ENCODE results near the gene SPCS2.
"Not testable (repeated sequence)": the region's sequence is repeated elsewhere in the genome, so short reads cannot be mapped to it uniquely, and the experiment has no call there.

The SPCS2 gene

GRCh38 chr11:74950374-74950969 is 1.4 kb downstream of the SPCS2 start:
- no peak for DNase-seq (ENCODE audit: low read depth in 2 of 2)

GRCh38 chr11:74951226-74951625 is 2.2 kb downstream of the SPCS2 start:
- DNase-seq (ENCODE audit: low read depth in 2 of 2): no peak

DNA sequence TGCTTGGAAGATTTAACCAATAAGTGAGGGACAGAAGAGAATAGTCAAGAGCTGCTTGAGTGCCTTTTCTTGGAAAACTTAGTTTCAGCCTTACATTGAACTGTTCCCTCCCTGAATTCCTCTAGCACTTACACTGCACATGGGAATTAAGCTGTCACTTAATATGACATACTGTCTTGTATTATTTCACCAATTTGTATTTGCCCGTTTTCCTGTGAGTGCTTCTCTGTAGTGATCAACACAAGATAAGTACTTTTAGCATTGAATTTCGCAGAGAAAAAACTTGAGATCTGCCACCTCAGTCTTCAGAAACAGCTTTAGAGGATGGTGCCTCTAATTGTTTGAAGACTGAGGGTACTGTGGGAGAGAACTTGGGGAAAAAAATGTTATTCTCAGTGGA is 3.7 kb downstream of the SPCS2 start:
- no peak for DNase-seq (ENCODE audit: low read depth in 2 of 2)

- no peak for DNase-seq (ENCODE audit: low read depth in 2 of 2)
These were observed 4.4 kb downstream of the SPCS2 start for GRCh38 chr11:74953451-74953850.

DNA sequence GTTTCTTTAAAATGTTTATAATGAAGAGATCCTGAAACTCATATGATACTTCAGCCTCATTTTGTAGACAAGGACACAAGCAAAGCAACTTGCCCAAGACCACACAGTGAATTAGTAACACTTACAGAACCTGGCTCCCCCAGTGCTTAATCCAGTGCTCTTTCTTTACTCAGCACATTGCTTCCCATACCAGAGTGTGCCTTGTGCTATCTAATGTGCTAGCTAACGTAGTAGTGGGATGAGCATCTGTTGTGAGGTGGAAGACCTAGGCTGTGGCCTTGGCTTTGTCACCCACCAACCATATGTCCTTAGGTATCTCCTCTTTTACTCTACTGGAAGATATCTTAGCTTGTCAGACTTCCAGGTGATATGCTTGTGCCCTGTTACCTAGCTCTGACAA is 5.1 kb downstream of the SPCS2 start:
- DNase-seq (ENCODE audit: low read depth in 2 of 2): no peak

DNA sequence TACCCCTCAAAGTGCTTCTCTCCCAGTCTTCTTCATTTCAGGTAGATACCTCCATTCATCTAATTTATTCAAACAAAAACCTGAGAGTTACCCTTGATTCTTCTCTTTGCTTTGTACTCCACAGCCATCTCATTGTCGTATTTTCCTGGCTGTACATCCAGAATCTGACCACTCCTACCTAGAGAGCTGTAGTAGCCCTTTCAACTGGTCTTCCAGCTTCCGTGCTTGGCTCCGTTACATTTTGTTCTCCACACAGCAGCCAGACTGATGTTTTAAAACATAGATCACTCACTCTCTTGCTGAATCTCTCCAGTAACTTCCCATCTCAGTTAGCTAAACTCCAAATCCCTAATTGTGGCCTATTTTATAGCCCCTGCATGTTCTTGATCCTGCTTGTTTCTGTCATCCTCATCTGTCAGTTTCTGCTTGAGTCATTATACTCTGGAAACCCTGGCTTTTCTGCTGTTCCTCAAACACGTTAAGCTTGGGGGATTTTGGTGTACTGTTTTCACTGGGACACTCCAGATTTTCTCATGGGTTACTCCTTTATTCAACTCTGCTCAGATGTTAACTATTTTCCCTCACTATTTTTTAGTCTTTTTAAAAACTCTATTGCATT is 7.4 kb downstream of the SPCS2 start:
- DNase-seq (ENCODE audit: low read depth in 2 of 2): no peak

- DNase-seq (ENCODE audit: low read depth in 2 of 2): no peak
These were observed 9.0 kb downstream of the SPCS2 start for GRCh38 chr11:74957937-74958629.

DNA sequence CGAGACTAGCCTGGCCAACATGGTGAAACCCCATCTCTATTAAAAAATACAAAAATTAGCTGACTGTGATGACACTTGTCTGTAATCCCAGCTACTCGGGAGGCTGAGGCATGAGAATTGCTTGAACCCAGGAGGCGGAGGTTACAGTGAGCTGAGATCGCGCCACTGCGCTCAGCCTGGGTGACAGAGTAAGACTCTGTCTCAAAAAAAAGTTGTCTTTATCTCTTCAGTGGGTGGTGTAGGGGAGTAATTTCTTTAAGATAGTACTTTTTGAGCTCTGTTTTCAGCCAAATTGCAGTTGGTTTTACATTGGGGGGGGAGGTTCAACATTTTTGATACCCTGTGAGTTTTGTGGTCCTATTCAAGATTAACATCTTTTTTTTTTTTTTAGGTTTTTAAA is 11.1 kb downstream of the SPCS2 start:
- DNase-seq (ENCODE audit: low read depth in 2 of 2): not testable (repeated sequence)

GRCh38 chr11:74966651-74967050 is 17.6 kb downstream of the SPCS2 start:
- no peak for DNase-seq (ENCODE audit: low read depth in 2 of 2)

DNA sequence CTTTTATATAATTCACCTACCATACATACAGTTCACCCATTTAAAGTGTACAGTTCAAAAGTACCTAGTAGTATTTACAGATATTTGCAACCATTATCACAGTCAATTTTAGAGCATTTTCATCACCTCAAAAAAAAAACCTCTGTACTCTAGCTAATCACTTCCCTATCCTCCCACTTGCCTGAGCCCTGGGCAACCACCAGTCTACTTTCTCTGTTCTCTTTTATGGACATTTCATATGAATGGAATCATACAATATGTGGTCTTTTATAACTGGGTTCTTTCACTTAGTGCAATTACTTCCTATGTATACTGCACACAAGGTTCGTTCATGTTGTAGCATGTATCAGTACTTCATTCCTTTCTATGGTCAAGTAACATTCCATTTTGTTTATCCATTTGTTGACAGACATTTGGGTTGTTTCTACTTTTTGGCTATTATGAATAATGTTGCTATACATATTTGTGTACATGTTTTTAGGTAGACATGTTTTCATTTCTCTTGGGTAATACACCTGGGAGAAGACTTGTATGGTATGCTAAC is 21.9 kb downstream of the SPCS2 start:
- no peak for DNase-seq (ENCODE audit: low read depth in 2 of 2)

- no peak for DNase-seq (ENCODE audit: low read depth in 2 of 2)
These were observed 22.4 kb downstream of the SPCS2 start for GRCh38 chr11:74971424-74971823.

GRCh38 chr11:74978041-74978440 is 29.0 kb downstream of the SPCS2 start:
- DNase-seq (ENCODE audit: low read depth in 2 of 2): no peak

GRCh38 chr11:74980634-74981033 is 31.6 kb downstream of the SPCS2 start:
- no peak for DNase-seq (ENCODE audit: low read depth in 2 of 2)

GRCh38 chr11:74981888-74982287 is 32.8 kb downstream of the SPCS2 start:
- no peak for DNase-seq (ENCODE audit: low read depth in 2 of 2)

- no peak for DNase-seq (ENCODE audit: low read depth in 2 of 2)
These were observed 35.0 kb downstream of the SPCS2 start for GRCh38 chr11:74984070-74984469.

DNA sequence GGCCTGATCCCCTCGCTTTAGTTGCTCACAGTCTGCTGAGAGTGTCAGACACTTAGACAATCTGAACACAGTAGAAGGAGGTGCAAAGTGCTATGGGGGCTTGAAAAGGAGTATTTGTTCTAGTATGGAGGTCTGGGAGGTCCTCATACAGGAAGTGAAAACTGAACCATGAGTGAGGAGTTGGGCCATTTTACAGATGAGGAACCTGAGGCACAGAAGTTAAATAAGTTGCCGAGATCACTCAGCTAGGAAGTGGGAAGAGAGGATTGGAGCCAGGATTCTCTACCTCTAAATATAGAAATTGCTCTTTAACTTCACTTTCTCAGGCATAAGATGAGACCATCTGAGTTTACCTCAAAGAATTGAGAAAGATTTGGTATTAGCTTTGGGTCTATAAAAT is 35.7 kb downstream of the SPCS2 start:
- no peak for DNase-seq (ENCODE audit: low read depth in 2 of 2)

GRCh38 chr11:74988541-74989259 is 39.6 kb downstream of the SPCS2 start, which contains the start of gene NEU3:
NEU3 (plus strand) TSS chr11:74988933; CDS start chr11:74989061, 128 bp downstream.
- DNase-seq (ENCODE audit: low read depth in 2 of 2): peak; percentile 72 to 82

GRCh38 chr11:74989260-74989638 is 40.2 kb downstream of the SPCS2 start:
- DNase-seq (ENCODE audit: low read depth in 2 of 2): no peak

GRCh38 chr11:74990150-74990549 is 41.1 kb downstream of the SPCS2 start:
- DNase-seq (ENCODE audit: low read depth in 2 of 2): not testable (repeated sequence)

- no peak for DNase-seq (ENCODE audit: low read depth in 2 of 2)
These were observed 41.9 kb downstream of the SPCS2 start for GRCh38 chr11:74990941-74991340.

DNA sequence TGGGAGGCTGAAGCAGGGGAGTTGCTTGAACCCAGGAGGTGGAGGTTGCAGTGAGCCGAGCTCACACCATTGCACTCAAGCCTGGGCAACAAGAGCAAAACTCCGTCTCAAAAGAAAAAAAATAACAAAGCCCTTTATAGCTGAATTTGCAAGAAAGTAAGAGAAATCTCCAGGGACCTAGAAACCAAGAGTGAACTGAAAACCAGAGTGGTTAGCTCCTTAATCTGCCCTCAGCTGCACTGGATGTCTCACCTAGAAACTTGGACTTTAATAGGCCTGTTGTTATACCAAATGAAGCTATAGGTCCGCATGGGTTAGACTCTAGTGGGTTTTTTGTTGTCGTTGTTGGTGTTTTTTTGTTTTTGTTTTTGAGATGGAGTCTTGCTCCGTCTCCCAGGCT is 43.8 kb downstream of the SPCS2 start:
- DNase-seq (ENCODE audit: low read depth in 2 of 2): no peak

DNA sequence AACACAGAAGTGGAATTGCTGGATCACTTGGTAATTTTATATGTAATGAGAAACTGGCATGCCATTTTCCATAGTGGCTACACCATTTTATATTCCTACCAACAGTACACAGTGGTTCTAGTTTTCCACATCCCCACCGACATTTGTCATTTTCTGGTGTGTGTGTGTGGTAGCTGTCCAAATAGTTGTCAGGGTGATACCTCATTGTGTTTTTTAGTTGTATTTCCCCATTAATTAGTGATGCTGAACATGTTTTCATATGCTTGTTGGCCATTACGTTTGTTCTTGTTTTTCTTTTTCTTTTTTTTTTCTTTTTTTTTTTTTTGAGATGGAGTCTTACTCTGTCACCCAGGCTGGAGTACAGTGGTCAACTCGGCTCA is 51.9 kb downstream of the SPCS2 start:
- DNase-seq (ENCODE audit: low read depth in 2 of 2): no peak

Data from stimulated activated CD4-positive, alpha-beta T cell treated with anti-CD3 and anti-CD28 coated beads, Interleukin-12 subunit alpha, Interleukin-12 subunit beta, amount 100 ng/mL, for 24 hours (primary cell).